NCI-H226 (cell line): ENCODE results near the gene NFIB.
A peak's percentile ranks its signal among the peaks of the same experiment; 100 is the strongest.

ENCODE experiments used
- DNase-seq: peaks from one replicate; pipeline ENCODE4 v3.0.0-alpha.2; 2015

NFIB gene

GRCh38 chr9:14209399-14210345, 104.3 kb downstream of the NFIB start:
- DNase-seq = no peak

DNA sequence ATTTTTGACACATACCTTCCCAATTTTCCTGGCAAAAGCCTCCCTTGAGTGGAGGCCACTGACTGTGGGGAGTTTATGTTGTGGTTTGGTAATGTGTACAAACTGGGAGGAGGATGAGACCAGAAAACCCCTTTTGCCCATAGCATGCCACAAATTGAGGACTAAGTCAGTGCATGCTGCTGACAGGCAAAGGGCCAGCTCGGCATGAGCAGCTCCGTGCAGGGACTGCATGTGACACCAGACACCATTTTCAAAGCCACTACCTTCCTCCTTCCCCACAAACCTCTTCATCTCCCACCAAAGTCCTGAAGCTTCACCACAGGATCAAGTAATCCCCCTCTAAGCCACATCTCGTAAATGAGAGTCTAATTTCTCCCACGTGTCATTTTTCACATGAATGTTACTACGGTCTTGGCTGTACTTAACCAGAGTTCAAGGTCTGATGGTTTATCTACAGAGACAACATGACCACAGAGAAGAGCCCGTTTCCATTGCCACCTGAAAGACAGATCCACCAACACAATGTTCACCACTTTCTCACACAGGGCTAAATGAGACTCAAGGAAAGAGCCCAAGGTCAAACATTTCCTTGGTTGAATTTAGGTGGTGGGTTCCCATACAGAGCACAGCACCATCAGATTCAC, 106.5 kb downstream of the NFIB start:
- DNase-seq = no peak

- peak; percentile 96 for DNase-seq
These were observed 108.5 kb downstream of the NFIB start for GRCh38 chr9:14205463-14205862.

GRCh38 chr9:14203356-14204056, 110.4 kb downstream of the NFIB start:
- no peak for DNase-seq

DNA sequence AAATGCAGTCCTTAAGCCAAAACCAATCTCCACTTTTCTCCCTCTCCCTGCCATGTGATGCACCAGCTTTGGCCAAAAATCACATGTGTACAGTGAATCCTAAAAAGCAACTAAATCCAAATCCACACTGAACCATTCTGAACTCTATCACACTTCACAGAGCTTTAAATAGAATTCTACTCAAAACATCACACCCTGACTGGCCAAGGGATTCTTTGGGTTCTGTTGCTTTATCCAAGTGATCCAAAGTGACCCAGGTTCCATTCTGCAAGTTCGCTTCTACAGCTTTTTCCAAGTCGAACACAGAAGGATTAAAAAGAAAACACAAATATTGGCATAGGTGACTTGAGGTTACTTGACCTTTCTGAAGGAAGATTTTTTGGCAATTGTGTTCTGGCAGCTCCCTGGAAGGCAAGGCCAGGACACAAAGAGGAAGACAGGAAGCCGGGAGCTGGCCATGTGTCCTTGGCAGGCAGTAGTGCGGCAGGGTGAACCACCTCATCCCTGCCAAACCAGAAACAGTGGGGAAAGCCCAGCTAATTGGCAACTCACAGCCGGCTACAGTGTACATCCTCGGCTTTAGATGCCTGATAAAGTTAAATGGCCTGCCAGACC, 115.0 kb downstream of the NFIB start:
- no peak for DNase-seq

- DNase-seq = no peak
These were observed 115.7 kb downstream of the NFIB start for GRCh38 chr9:14198047-14198840.

GRCh38 chr9:14197325-14197858, 116.5 kb downstream of the NFIB start:
- no peak for DNase-seq

- no peak for DNase-seq
These were observed 120.5 kb downstream of the NFIB start for GRCh38 chr9:14193328-14193990.

DNA sequence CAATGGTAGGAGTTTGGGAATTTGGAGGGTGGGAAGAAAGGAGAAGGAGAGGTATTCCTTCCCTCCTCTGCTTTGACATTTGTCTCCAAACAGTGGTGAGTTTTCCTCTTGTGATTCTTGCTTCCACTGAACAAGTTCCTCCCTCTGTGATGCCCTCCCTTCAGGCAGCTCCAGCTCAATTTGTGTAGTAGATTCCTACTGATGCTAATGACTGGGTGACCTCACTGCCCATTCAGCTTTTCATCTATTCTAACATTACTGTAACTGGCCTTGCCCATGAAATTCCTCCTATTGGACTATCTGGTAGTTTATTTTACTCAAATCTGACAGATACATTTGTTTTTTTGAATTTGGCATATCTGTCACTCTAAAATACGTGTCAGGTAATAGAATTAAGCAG, 121.4 kb downstream of the NFIB start:
- peak; percentile 29 for DNase-seq

DNA sequence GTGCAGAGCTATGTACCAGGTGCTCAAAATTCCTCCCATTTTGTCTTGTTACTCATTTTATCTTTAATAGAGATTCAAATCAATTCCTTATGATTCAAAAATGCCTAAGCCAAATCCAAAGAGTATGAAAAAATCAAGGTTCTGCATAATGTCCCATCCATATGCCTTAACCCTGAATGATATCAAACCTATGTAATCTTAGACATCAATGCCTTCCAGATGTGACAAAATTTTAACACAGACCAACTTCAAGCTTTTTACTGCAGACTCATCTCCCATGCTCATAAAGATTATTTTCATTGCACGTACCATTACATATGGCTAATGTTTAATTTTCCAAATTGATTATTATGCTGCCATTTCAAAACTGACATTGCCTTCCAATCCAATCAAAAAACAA, 122.4 kb downstream of the NFIB start:
- DNase-seq = no peak

DNA sequence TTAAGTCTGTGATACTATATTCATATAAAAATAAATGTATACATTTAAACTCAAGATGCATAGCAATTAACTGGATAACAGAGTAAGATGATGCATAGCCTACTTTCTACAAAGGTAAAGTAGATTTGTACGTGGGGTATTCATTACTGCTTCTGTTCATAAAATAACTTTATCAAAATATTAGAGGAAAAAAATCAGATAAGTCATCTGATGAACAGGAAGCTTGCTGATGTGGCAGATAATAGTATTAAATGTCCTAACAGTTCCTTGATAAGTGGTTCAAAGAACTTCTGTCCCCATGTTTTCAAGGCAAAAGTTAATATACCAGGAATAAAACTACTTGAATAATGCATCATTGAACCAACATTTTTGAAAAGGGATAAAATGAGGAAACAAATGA, 123.7 kb downstream of the NFIB start:
- DNase-seq = no peak

GRCh38 chr9:14189578-14189977, 124.4 kb downstream of the NFIB start:
- DNase-seq = no peak

GRCh38 chr9:14189146-14189545, 124.8 kb downstream of the NFIB start:
- no peak for DNase-seq

DNA sequence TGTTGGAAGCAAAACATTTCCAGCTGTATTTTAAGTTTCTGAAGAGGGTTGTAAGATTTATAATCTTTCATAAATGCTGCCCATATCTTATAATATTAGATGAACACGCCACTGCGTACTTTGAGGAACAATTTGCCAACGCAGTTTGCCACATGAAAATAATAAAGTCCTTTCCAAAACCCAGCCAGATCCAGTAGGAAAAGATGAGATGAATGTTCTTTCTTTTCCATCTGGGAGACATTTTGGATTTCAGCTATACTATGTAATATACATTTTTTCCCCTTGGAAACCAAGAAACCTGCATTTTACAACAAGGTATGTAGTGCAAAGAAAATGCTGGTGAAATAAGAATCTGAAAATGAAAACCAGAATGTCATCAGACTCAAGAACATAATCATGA, 125.4 kb downstream of the NFIB start:
- no peak for DNase-seq

GRCh38 chr9:14188011-14188410, 125.9 kb downstream of the NFIB start:
- no peak for DNase-seq

GRCh38 chr9:14186096-14186495, 127.8 kb downstream of the NFIB start:
- peak; percentile 24 for DNase-seq

DNA sequence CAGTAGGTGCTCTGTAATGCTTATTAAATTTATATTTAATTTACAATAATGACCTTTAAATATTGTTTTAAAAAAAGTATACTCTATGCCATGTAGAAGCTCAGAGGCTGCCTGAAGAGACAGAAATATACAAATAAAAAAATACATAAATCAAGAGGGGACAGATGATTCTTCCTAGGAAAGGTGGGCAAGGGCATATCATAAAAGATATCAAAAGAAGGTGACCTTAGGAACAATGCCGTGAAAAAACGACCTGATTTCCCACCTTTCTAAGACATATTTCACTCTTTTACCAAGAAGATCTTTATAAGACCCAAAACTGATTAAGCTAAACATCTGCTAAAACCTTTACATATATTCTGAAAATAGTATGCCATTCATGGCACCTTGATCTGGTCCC, 128.9 kb downstream of the NFIB start:
- DNase-seq = no peak

DNA sequence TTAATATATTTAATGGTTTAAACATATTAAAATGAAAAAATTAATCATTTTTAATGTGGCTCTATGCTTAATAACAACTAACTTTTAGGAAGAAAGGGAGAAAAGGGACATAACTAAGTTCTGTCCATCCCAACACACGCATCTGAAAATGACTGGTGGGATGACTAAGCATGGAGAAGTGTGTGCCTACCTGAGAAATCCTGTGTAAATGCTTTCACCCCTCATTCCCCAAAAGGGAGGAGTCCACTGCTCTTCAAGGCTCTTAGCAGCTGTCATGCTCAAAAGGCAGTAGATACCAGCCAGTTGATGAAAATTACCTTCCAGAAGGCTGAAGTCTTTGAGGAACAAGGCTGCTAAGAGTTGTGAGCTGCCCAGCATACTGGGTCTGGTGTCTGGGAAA, 130.9 kb downstream of the NFIB start:
- DNase-seq = peak; percentile 27

DNA sequence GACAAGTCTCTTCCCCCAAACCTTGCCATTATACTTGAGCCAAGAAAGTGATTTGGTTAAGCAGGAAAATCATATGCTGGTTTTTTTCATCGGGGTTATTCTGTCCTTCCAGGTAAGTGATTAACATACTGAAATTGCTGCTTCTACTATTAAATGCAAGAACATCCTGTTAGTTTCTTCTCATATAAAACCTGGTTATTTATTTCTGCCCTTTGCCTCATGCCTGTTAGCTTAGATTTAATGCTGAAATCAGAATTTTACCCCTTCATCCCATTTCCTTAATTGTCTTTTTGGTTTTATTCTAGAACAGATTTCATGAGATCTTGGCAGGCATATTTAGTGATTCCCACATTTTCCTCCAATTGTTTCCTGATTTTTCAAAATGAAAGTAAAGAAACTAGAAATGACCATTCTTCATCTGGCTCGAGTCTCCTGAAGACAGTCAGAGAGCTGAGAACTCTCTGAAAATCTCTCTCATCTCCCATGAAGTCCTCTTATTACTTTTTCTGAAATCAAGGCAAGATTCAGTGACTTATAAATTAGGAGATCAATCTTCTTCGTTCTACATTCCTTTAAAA, 132.9 kb downstream of the NFIB start:
- no peak for DNase-seq

GRCh38 chr9:14180093-14180959, 133.6 kb downstream of the NFIB start:
- no peak for DNase-seq
